Astrocyte (in vitro differentiated cells and primary cell): Measurements from ENCODE around the gene RANBP17.

ENCODE experiments used
- EZH2 ChIP-seq: IDR thresholded peaks from 2 replicates; pipeline ENCODE4 v1.6.1; 2012; ENCODE audit warnings: mild to moderate bottlenecking, low read length, inconsistent platforms; ENCODE audit not compliant: insufficient read depth
- TF ChIP-seq, protein P1 (sequence below): IDR thresholded peaks from 2 replicates; pipeline ENCODE4 v1.5.1; 2011; ENCODE audit warnings: low read depth, mild to moderate bottlenecking, inconsistent platforms, low read length, moderate library complexity; ENCODE audit not compliant: insufficient read depth

DNA sequence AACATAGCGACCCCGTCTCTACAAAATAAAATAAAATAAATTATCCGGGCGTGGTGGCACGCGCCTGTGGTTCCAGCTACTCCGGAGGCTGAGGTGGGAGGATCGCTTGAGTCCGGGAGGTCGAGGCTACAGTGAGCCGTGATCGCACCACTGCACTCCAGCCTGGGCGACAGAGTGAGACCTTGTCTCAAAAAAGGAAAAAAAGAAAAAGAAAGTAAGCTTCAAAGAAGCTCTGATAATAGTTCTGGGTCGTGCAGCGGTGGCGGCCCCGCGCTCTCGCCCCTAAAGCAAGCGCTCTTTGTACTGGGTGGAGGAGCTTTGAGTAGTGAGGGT lies 454.1 kb downstream of the RANBP17 start:
- TF ChIP-seq, protein P1, sequence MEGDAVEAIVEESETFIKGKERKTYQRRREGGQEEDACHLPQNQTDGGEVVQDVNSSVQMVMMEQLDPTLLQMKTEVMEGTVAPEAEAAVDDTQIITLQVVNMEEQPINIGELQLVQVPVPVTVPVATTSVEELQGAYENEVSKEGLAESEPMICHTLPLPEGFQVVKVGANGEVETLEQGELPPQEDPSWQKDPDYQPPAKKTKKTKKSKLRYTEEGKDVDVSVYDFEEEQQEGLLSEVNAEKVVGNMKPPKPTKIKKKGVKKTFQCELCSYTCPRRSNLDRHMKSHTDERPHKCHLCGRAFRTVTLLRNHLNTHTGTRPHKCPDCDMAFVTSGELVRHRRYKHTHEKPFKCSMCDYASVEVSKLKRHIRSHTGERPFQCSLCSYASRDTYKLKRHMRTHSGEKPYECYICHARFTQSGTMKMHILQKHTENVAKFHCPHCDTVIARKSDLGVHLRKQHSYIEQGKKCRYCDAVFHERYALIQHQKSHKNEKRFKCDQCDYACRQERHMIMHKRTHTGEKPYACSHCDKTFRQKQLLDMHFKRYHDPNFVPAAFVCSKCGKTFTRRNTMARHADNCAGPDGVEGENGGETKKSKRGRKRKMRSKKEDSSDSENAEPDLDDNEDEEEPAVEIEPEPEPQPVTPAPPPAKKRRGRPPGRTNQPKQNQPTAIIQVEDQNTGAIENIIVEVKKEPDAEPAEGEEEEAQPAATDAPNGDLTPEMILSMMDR = no peak
- TF ChIP-seq EZH2 = no peak
